ENCODE results near the gene KIF18A.
A peak's percentile ranks its signal among the peaks of the same experiment; 100 is the strongest.

The KIF18A gene

GRCh38 chr11:28043930-28044709 is 63.8 kb downstream of the KIF18A start:
- no peak for DNase-seq (ENCODE audit: low spot score)

- DNase-seq (ENCODE audit: low spot score): no peak
Observed at GRCh38 chr11:28040384-28040783, 67.6 kb downstream of the KIF18A start.

- DNase-seq (ENCODE audit: low spot score): no peak
Observed at GRCh38 chr11:28038775-28039174, 69.2 kb downstream of the KIF18A start.

- peak; percentile 60 for DNase-seq (ENCODE audit: low spot score)
Observed at GRCh38 chr11:28026634-28027290, 81.2 kb downstream of the KIF18A start.

- DNase-seq (ENCODE audit: low spot score): no peak
Observed at GRCh38 chr11:28017816-28018215, 90.1 kb downstream of the KIF18A start.

GRCh38 chr11:28011813-28012212 is 96.1 kb downstream of the KIF18A start:
- DNase-seq (ENCODE audit: low spot score): no peak

- no peak for DNase-seq (ENCODE audit: low spot score)
Observed at GRCh38 chr11:28009996-28010395, 98.0 kb downstream of the KIF18A start.

GRCh38 chr11:28009388-28009787 is 98.6 kb downstream of the KIF18A start:
- no peak for DNase-seq (ENCODE audit: low spot score)

GRCh38 chr11:28003615-28004014 is 104.3 kb downstream of the KIF18A start:
- no peak for DNase-seq (ENCODE audit: low spot score)

GRCh38 chr11:27998552-27998951 is 109.4 kb downstream of the KIF18A start:
- DNase-seq (ENCODE audit: low spot score): no peak

GRCh38 chr11:27997344-27997743 is 110.6 kb downstream of the KIF18A start:
- no peak for DNase-seq (ENCODE audit: low spot score)

- no peak for DNase-seq (ENCODE audit: low spot score)
Observed at GRCh38 chr11:27996066-27996465, 111.9 kb downstream of the KIF18A start.

GRCh38 chr11:27995083-27995482 is 112.9 kb downstream of the KIF18A start:
- DNase-seq (ENCODE audit: low spot score): no peak

- DNase-seq (ENCODE audit: low spot score): no peak
Observed at GRCh38 chr11:27991736-27992135, 116.2 kb downstream of the KIF18A start.

- no peak for DNase-seq (ENCODE audit: low spot score)
Observed at GRCh38 chr11:27977527-27977926, 130.4 kb downstream of the KIF18A start.

- no peak for DNase-seq (ENCODE audit: low spot score)
Observed at GRCh38 chr11:27977031-27977430, 130.9 kb downstream of the KIF18A start.

- no peak for DNase-seq (ENCODE audit: low spot score)
Observed at GRCh38 chr11:27976262-27976661, 131.7 kb downstream of the KIF18A start.

GRCh38 chr11:27973851-27974536 is 134.0 kb downstream of the KIF18A start:
- DNase-seq (ENCODE audit: low spot score): no peak

GRCh38 chr11:27972522-27973170 is 135.3 kb downstream of the KIF18A start:
- no peak for DNase-seq (ENCODE audit: low spot score)

- DNase-seq (ENCODE audit: low spot score): no peak
Observed at GRCh38 chr11:27971171-27971570, 136.8 kb downstream of the KIF18A start.
